A673 (cell line): ENCODE results near the gene STK33. TPM values are rescaled to one million over a fixed set of nuclear protein-coding genes. Genes with fewer than 3 reads are reported as not detected.

Source experiments
- BruUV-seq: library from RNA; stranded (reverse); fragments of 400-500 nt; replicated peaks from 2 replicates; lab custom pipeline; 2021; lab: Mats Ljungman, UMichigan
- CTCF ChIA-PET: fragments of 300-600 bp; sonication (Branson Sonifier 250); formaldehyde crosslinking; loops from one replicate; lab custom pipeline; 2022; ENCODE audit warnings: antibody characterized with exemption; lab: Charles Lee
- POLR2A ChIA-PET: fragments of 300-600 bp; sonication (Branson Sonifier 250); formaldehyde crosslinking; loops from one replicate; lab custom pipeline; 2022; ENCODE audit warnings: antibody characterized with exemption; ENCODE audit not compliant: low non-redundant PET; lab: Charles Lee
- DNase-seq: peaks from one replicate; pipeline ENCODE4 v3.0.0-alpha.2; 2015; ENCODE audit warnings: low spot score
- H3K27ac ChIP-seq: fragments of 200-600 bp; sonication (generic); 2 replicates; pipeline ENCODE4 v1.5.1; 2016; ENCODE audit warnings: mixed run types, low read depth, mild to moderate bottlenecking, mixed read lengths, antibody characterized with exemption, low read length; ENCODE audit not compliant: poor library complexity, severe bottlenecking
- H3K27me3 ChIP-seq: fragments of 200-600 bp; sonication (generic); replicated peaks from 2 replicates; pipeline ENCODE4 v1.6.1; 2017; ENCODE audit warnings: mixed run types, low read depth, mild to moderate bottlenecking, mixed read lengths, antibody characterized with exemption, low read length; ENCODE audit not compliant: insufficient read depth, poor library complexity
- H3K36me3 ChIP-seq: fragments of 200-600 bp; sonication (generic); 2 replicates; pipeline ENCODE4 v1.6.1; 2016; ENCODE audit warnings: mixed run types, mild to moderate bottlenecking, mixed read lengths, antibody characterized with exemption, low read length; ENCODE audit not compliant: insufficient read depth, poor library complexity, severe bottlenecking
- H3K4me1 ChIP-seq: fragments of 200-600 bp; sonication (generic); 2 replicates; pipeline ENCODE4 v1.6.1; 2017; ENCODE audit warnings: mixed run types, mild to moderate bottlenecking, mixed read lengths, antibody characterized with exemption, low read length; ENCODE audit not compliant: insufficient read depth, poor library complexity, severe bottlenecking
- H3K4me3 ChIP-seq: fragments of 200-600 bp; sonication (generic); 2 replicates; pipeline ENCODE4 v1.5.1; 2016; ENCODE audit warnings: low read depth, mixed run types, mild to moderate bottlenecking, mixed read lengths, low read length; ENCODE audit not compliant: poor library complexity, severe bottlenecking
- H3K9me3 ChIP-seq: fragments of 200-600 bp; sonication (generic); 2 replicates; pipeline ENCODE4 v1.6.1; 2016; ENCODE audit warnings: mixed run types, low read depth, mild to moderate bottlenecking, mixed read lengths, antibody characterized with exemption, low read length; ENCODE audit not compliant: poor library complexity, severe bottlenecking
- CTCF ChIP-seq: fragments of 300-800, 200-600 bp; sonication (generic); conservative IDR thresholded peaks from 2 replicates; pipeline ENCODE4 v1.5.1; 2017; ENCODE audit warnings: low read depth, mild to moderate bottlenecking, antibody characterized with exemption, low read length, moderate library complexity, mixed read lengths
- EZH2 ChIP-seq: fragments of 200-600 bp; sonication (generic); IDR thresholded peaks from 2 replicates; pipeline ENCODE4 v1.6.1; 2017; ENCODE audit warnings: borderline replicate concordance, low read depth, mild to moderate bottlenecking, mixed read lengths, antibody characterized with exemption, low read length; ENCODE audit not compliant: poor library complexity, severe bottlenecking
- intact Hi-C: fragments of 100-400 bp; cut with micrococcal nuclease; formaldehyde crosslinking; loops from one replicate; pipeline ENCODE4 v1.10.0; 2022; ENCODE audit not compliant: unreplicated experiment
- total RNA-seq: library from RNA; stranded (reverse); gene quantifications from 2 replicates; pipeline ENCODE4 v1.2.3, GENCODE V29; 2021

The STK33 gene
- total RNA-seq, 1 experiment from 2014 or later, result not detected

GRCh38 chr11:8344346-8344745 lies 249.7 kb downstream of the STK33 start:
- BruUV-seq, result no TSS peak

GRCh38 chr11:8342821-8343681 lies 251.0 kb downstream of the STK33 start:
- no peak overlapping the region for H3K4me3 ChIP-seq
- H3K27ac ChIP-seq, result no peak overlapping the region
- no TSS peak for BruUV-seq
- no peaks in the 10 kb centered on the region for H3K9me3 ChIP-seq
- ChIA-PET POLR2A (no interaction called here), CTCF (no interaction called here)
- H3K36me3 ChIP-seq, result no peaks in the 10 kb centered on the region
- TF ChIP-seq CTCF (no peak), EZH2 (no peak)
- intact Hi-C loops, result no loop called here
- no peak for DNase-seq
- no peaks in the 10 kb centered on the region for H3K4me1 ChIP-seq
- peaks cover 52% of the 10 kb centered on the region for H3K27me3 ChIP-seq

More at GRCh38 chr11:8344346-8344745, 249.7 kb downstream of the STK33 start:
- Histone ChIP-seq H3K27me3 (peaks cover 58% of the 10 kb centered on the region), H3K4me3 (no peak overlapping the region), H3K27ac (no peak overlapping the region), H3K36me3 (no peaks in the 10 kb centered on the region), H3K4me1 (no peaks in the 10 kb centered on the region), H3K9me3 (no peaks in the 10 kb centered on the region)
- POLR2A ChIA-PET, result no interaction called here
- TF ChIP-seq EZH2, result no peak
- no peak for DNase-seq
- CTCF ChIA-PET, result no interaction called here
- intact Hi-C loops, result no loop called here

GRCh38 chr11:8341996-8342395 lies 252.0 kb downstream of the STK33 start:
- H3K27ac ChIP-seq, result no peak overlapping the region
- DNase-seq, result no peak
- TF ChIP-seq EZH2 (no peak), CTCF (no peak)
- intact Hi-C loops, result no loop called here
- ChIA-PET CTCF (no interaction called here), POLR2A (no interaction called here)
- no peaks in the 10 kb centered on the region for H3K9me3 ChIP-seq
- BruUV-seq, result no TSS peak
- no peaks in the 10 kb centered on the region for H3K4me1 ChIP-seq
- no peak overlapping the region for H3K4me3 ChIP-seq
- H3K36me3 ChIP-seq, result no peaks in the 10 kb centered on the region
- H3K27me3 ChIP-seq, result peaks cover 49% of the 10 kb centered on the region

Other genes with a start within 250 kb of the STK33 start
- gene TRIM66, start 88.4 kb upstream of the STK33 start, total RNA-seq, result 9.7 and 14.6 TPM in 2 replicates
- 576 and 629 TPM in 2 replicates for gene RPL27A, start 88.6 kb upstream of the STK33 start, total RNA-seq